ENCODE measurements around the gene MACROD2. TPM values are rescaled to one million over a fixed set of nuclear protein-coding genes. Genes with fewer than 3 reads are reported as not detected.

MACROD2 gene
- total RNA-seq, 1 experiment from 2014 or later, result 1.6 TPM

GRCh38 chr20:16098890-16099639, 2103.7 kb downstream of the MACROD2 start:
- Mint-ChIP-seq H3K9me3 (no peaks in the 10 kb centered on the region; a peak in 1 of 5 replicates), H3K27me3 (ENCODE audit: low read depth) (no peaks in the 10 kb centered on the region), H3K4me3 (no peak overlapping the region), H3K4me1 (no peaks in the 10 kb centered on the region; a peak in 1 of 4 replicates), H3K27ac (no peak overlapping the region), H3K36me3 (ENCODE audit: insufficient read depth in 1 of 3, low read depth in 3 of 3) (no peaks in the 10 kb centered on the region)
- Histone ChIP-seq H2BK120ac (ENCODE audit: low read depth, low read length, poor library complexity, severe bottlenecking) (no peak overlapping the region), H3K4me2 (ENCODE audit: insufficient read depth, insufficient read length, low read length) (no peak overlapping the region), H3K18ac (ENCODE audit: insufficient read length, low read depth, low read length) (no peak overlapping the region), H3K14ac (ENCODE audit: insufficient read depth, low read length) (no peak overlapping the region), H3K56ac (ENCODE audit: insufficient read length, low read depth, low read length) (no peak overlapping the region), H2BK15ac (ENCODE audit: low read depth, low read length) (no peak overlapping the region), H2BK5ac (ENCODE audit: insufficient read length, low read length) (no peak overlapping the region), H3K79me1 (ENCODE audit: insufficient read depth, low read depth, low read length, poor library complexity, severe bottlenecking) (no peaks in the 10 kb centered on the region), H4K5ac (ENCODE audit: insufficient read length, low read depth, low read length) (no peak overlapping the region), H2AK5ac (ENCODE audit: insufficient read length, low read length) (no peak overlapping the region), H3K4ac (ENCODE audit: low read depth, low read length) (no peak overlapping the region), H2AFZ (ENCODE audit: low read length) (no peak overlapping the region), H4K20me1 (ENCODE audit: control insufficient read depth, insufficient read depth, insufficient read length) (no peaks in the 10 kb centered on the region), H3K27me3 (ENCODE audit: insufficient read depth, low read length) (no peaks in the 10 kb centered on the region), H3K23me2 (ENCODE audit: insufficient read length, low read depth, low read length, poor library complexity, severe bottlenecking) (no peaks in the 10 kb centered on the region), H3K27ac (ENCODE audit: insufficient read length, low read depth, low read length) (no peak overlapping the region), H3K79me2 (ENCODE audit: insufficient read depth, low read length) (no peaks in the 10 kb centered on the region), H2BK20ac (ENCODE audit: low read depth, low read length, poor library complexity, severe bottlenecking) (no peak overlapping the region), H2BK12ac (ENCODE audit: insufficient read length, low read depth, low read length) (no peak overlapping the region), H3K9ac (ENCODE audit: extremely low read depth, insufficient read length, low read length) (no peak overlapping the region), H3K9me3 (ENCODE audit: control insufficient read depth, low read depth, low read length) (no peaks in the 10 kb centered on the region), H4K91ac (ENCODE audit: insufficient read length, low read depth, low read length) (no peak overlapping the region), H3K23ac (ENCODE audit: insufficient read length, low read depth, low read length) (no peak overlapping the region), H3K4me1 (ENCODE audit: insufficient read depth, low read length) (no peaks in the 10 kb centered on the region), H4K8ac (replicated peaks; ENCODE audit: insufficient read length, low read depth, low read length) (no peak overlapping the region), H3T11ph (ENCODE audit: low read length) (no peak overlapping the region)
- WGBS (ENCODE audit: extremely low coverage, insufficient read length, low lambda C conversion rate), result no CpG with 5 or more reads among the region's 7 CpGs
- TF ChIP-seq, protein P1, sequence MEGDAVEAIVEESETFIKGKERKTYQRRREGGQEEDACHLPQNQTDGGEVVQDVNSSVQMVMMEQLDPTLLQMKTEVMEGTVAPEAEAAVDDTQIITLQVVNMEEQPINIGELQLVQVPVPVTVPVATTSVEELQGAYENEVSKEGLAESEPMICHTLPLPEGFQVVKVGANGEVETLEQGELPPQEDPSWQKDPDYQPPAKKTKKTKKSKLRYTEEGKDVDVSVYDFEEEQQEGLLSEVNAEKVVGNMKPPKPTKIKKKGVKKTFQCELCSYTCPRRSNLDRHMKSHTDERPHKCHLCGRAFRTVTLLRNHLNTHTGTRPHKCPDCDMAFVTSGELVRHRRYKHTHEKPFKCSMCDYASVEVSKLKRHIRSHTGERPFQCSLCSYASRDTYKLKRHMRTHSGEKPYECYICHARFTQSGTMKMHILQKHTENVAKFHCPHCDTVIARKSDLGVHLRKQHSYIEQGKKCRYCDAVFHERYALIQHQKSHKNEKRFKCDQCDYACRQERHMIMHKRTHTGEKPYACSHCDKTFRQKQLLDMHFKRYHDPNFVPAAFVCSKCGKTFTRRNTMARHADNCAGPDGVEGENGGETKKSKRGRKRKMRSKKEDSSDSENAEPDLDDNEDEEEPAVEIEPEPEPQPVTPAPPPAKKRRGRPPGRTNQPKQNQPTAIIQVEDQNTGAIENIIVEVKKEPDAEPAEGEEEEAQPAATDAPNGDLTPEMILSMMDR (conservative IDR thresholded peaks at IDR 0.05), result no peak
- no peak for DNase-seq

Measured in H9 (cell line).